ENCODE results near the gene ERBB2. TPM values are rescaled to one million over a fixed set of nuclear protein-coding genes. Genes with fewer than 3 reads are reported as not detected.

ERBB2 gene
- total and polyA plus RNA-seq, 2 experiments from 2014 or later = 46.2 to 196 TPM

DNA sequence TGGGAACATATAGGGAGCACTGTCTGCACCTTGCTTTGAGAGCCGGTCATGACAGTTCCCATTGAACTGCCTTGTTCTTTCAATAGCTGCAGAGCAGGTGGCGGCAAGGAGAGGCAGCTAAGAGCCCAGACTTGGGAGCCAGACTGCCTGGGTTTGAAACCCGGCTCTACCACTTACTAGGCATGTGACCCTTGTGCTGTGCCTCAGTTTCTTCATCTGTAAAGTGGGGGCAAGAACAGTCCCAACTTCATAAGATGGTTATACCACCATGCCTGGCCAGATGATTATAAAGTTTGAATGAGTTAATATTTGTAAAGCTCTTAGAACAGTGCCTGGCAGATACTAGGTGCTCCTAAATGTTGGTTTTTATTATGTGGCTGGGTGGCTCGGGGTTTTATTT is 14.4 kb downstream of the ERBB2 start (continued):
- TF ChIP-seq, protein P1, sequence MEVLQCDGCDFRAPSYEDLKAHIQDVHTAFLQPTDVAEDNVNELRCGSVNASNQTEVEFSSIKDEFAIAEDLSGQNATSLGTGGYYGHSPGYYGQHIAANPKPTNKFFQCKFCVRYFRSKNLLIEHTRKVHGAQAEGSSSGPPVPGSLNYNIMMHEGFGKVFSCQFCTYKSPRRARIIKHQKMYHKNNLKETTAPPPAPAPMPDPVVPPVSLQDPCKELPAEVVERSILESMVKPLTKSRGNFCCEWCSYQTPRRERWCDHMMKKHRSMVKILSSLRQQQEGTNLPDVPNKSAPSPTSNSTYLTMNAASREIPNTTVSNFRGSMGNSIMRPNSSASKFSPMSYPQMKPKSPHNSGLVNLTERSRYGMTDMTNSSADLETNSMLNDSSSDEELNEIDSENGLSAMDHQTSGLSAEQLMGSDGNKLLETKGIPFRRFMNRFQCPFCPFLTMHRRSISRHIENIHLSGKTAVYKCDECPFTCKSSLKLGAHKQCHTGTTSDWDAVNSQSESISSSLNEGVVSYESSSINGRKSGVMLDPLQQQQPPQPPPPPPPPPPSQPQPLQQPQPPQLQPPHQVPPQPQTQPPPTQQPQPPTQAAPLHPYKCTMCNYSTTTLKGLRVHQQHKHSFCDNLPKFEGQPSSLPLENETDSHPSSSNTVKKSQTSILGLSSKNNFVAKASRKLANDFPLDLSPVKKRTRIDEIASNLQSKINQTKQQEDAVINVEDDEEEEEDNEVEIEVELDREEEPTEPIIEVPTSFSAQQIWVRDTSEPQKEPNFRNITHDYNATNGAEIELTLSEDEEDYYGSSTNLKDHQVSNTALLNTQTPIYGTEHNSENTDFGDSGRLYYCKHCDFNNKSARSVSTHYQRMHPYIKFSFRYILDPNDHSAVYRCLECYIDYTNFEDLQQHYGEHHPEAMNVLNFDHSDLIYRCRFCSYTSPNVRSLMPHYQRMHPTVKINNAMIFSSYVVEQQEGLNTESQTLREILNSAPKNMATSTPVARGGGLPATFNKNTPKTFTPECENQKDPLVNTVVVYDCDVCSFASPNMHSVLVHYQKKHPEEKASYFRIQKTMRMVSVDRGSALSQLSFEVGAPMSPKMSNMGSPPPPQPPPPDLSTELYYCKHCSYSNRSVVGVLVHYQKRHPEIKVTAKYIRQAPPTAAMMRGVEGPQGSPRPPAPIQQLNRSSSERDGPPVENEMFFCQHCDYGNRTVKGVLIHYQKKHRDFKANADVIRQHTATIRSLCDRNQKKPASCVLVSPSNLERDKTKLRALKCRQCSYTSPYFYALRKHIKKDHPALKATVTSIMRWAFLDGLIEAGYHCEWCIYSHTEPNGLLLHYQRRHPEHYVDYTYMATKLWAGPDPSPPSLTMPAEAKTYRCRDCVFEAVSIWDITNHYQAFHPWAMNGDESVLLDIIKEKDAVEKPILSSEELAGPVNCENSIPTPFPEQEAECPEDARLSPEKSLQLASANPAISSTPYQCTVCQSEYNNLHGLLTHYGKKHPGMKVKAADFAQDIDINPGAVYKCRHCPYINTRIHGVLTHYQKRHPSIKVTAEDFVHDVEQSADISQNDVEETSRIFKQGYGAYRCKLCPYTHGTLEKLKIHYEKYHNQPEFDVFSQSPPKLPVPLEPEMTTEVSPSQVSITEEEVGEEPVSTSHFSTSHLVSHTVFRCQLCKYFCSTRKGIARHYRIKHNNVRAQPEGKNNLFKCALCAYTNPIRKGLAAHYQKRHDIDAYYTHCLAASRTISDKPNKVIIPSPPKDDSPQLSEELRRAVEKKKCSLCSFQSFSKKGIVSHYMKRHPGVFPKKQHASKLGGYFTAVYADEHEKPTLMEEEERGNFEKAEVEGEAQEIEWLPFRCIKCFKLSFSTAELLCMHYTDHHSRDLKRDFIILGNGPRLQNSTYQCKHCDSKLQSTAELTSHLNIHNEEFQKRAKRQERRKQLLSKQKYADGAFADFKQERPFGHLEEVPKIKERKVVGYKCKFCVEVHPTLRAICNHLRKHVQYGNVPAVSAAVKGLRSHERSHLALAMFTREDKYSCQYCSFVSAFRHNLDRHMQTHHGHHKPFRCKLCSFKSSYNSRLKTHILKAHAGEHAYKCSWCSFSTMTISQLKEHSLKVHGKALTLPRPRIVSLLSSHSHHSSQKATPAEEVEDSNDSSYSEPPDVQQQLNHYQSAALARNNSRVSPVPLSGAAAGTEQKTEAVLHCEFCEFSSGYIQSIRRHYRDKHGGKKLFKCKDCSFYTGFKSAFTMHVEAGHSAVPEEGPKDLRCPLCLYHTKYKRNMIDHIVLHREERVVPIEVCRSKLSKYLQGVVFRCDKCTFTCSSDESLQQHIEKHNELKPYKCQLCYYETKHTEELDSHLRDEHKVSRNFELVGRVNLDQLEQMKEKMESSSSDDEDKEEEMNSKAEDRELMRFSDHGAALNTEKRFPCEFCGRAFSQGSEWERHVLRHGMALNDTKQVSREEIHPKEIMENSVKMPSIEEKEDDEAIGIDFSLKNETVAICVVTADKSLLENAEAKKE (CRISPR knock-in tag; IDR thresholded peaks at IDR 0.05) = no peak

DNA sequence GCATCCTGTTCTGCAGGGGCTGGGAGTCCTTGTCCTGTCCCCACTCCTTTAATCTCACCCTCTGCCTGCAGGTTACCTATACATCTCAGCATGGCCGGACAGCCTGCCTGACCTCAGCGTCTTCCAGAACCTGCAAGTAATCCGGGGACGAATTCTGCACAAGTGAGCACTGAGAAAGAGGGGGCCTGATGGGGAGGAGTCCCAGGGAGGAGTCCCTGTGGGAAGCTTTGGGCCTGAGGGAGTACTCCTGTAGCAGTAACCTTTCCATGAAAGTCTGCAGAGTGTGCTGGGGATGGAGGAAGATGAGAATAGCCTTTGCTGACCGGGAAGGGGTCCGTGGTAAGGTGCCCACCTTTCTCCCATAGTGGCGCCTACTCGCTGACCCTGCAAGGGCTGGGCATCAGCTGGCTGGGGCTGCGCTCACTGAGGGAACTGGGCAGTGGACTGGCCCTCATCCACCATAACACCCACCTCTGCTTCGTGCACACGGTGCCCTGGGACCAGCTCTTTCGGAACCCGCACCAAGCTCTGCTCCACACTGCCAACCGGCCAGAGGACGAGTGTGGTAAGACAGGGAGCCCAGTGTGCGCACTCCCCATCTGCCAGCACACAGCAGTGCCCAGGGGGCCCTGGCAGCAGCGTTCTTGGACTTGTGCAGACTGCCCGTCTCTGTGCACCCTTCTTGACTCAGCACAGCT is 15.7 kb downstream of the ERBB2 start:
- H3K9me3 Mint-ChIP-seq = no peaks in the 10 kb centered on the region
- H2AFZ ChIP-seq = no peak overlapping the region
- H3K27me3 Mint-ChIP-seq (ENCODE audit: insufficient read depth, low read depth, poor library complexity) = peaks cover 20% of the 10 kb centered on the region
- no peaks in the 10 kb centered on the region for H3K27me3 ChIP-seq (ENCODE audit: insufficient read depth)
- TF ChIP-seq STAT1 (IDR thresholded peaks at IDR 0.05; ENCODE audit: unreplicated experiment) (no peak), NANOG (IDR thresholded peaks at IDR 0.05; ENCODE audit: borderline replicate concordance) (no peak), ZNF331 (CRISPR knock-in tag; IDR thresholded peaks at IDR 0.05; ENCODE audit: low read depth) (no peak), ZNF114 (CRISPR knock-in tag; IDR thresholded peaks at IDR 0.05) (no peak)
- TF ChIP-seq, protein P1 (CRISPR knock-in tag; IDR thresholded peaks at IDR 0.05) = no peak
- TF ChIP-seq, protein P2, sequence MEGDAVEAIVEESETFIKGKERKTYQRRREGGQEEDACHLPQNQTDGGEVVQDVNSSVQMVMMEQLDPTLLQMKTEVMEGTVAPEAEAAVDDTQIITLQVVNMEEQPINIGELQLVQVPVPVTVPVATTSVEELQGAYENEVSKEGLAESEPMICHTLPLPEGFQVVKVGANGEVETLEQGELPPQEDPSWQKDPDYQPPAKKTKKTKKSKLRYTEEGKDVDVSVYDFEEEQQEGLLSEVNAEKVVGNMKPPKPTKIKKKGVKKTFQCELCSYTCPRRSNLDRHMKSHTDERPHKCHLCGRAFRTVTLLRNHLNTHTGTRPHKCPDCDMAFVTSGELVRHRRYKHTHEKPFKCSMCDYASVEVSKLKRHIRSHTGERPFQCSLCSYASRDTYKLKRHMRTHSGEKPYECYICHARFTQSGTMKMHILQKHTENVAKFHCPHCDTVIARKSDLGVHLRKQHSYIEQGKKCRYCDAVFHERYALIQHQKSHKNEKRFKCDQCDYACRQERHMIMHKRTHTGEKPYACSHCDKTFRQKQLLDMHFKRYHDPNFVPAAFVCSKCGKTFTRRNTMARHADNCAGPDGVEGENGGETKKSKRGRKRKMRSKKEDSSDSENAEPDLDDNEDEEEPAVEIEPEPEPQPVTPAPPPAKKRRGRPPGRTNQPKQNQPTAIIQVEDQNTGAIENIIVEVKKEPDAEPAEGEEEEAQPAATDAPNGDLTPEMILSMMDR (conservative IDR thresholded peaks at IDR 0.05; ENCODE audit: low read depth in 2 of 2) = no peak
- no peak overlapping the region for H3K4me3 Mint-ChIP-seq
- peaks cover 10% of the 10 kb centered on the region for H4K20me1 ChIP-seq (replicated peaks; ENCODE audit: insufficient read depth)
- no peak for ATAC-seq
- H3K9me2 ChIP-seq (ENCODE audit: insufficient read depth) = no peaks in the 10 kb centered on the region
- no peaks in the 10 kb centered on the region for H3K4me1 ChIP-seq (ENCODE audit: insufficient read depth)
- H3K27ac Mint-ChIP-seq = no peak overlapping the region
- peaks cover 91% of the 10 kb centered on the region for H3K36me3 Mint-ChIP-seq (ENCODE audit: low read depth)
- H3F3A ChIP-seq (replicated peaks; ENCODE audit: low read depth) = peaks cover 9% of the 10 kb centered on the region; the same call in 1 of the 2 replicates
- H3K4me1 Mint-ChIP-seq = no peaks in the 10 kb centered on the region
- no peaks in the 10 kb centered on the region for H3K79me2 ChIP-seq (replicated peaks; ENCODE audit: insufficient read depth)
- H3K27ac ChIP-seq (ENCODE audit: low read depth) = no peak overlapping the region
- H3K36me3 ChIP-seq (ENCODE audit: insufficient read depth) = peaks cover 43% of the 10 kb centered on the region
- no peak for DNase-seq (ENCODE audit: low spot score)
- H3K4me3 ChIP-seq = no peak overlapping the region
- H3K4me2 ChIP-seq = no peak overlapping the region

Data from GM23338 (cell line).